Osteoblast (primary cell): ENCODE data around the gene TRERF1. TPM values are rescaled to one million over a fixed set of nuclear protein-coding genes. Genes with fewer than 3 reads are reported as not detected.

ENCODE experiments used
- DNase-seq: peaks from one replicate; pipeline ENCODE4 v3.0.0; 2011; ENCODE audit warnings: low spot score, mixed read lengths; ENCODE audit not compliant: insufficient read length; ENCODE audit errors: missing footprints
- H2AFZ ChIP-seq: 2 replicates; pipeline ENCODE4 v1.6.0; 2011; ENCODE audit warnings: mild to moderate bottlenecking, low read length
- H3K27ac ChIP-seq: 2 replicates; pipeline ENCODE4 v1.5.1; 2011; ENCODE audit warnings: mild to moderate bottlenecking, low read depth, low read length, moderate library complexity
- H3K27me3 ChIP-seq: 2 replicates; pipeline ENCODE4 v1.6.0; 2012; ENCODE audit warnings: mild to moderate bottlenecking, control low read depth, inconsistent platforms, low read length, moderate library complexity; ENCODE audit not compliant: insufficient read depth
- H3K36me3 ChIP-seq: 2 replicates; pipeline ENCODE4 v1.5.1; 2011; ENCODE audit warnings: mild to moderate bottlenecking, low read length, control low read depth, moderate library complexity; ENCODE audit not compliant: insufficient read depth
- H3K4me1 ChIP-seq: 2 replicates; pipeline ENCODE4 v1.5.1; 2011; ENCODE audit warnings: mild to moderate bottlenecking, low read length, control low read depth, moderate library complexity; ENCODE audit not compliant: insufficient read depth
- H3K4me2 ChIP-seq: 2 replicates; pipeline ENCODE4 v1.6.0; 2011; ENCODE audit warnings: mild to moderate bottlenecking, low read length; ENCODE audit not compliant: insufficient read depth
- H3K4me3 ChIP-seq: fragments of 200-600 bp; sonication (generic); 3 replicates; pipeline ENCODE4 v1.5.1; 2012; ENCODE audit warnings: mild to moderate bottlenecking, low read length, inconsistent platforms; ENCODE audit not compliant: insufficient read depth
- H3K79me2 ChIP-seq: 2 replicates; pipeline ENCODE4 v1.6.0; 2012; ENCODE audit warnings: mild to moderate bottlenecking, low read length, control low read depth, inconsistent platforms; ENCODE audit not compliant: insufficient read depth
- H3K9me3 ChIP-seq: 2 replicates; pipeline ENCODE4 v1.5.1; 2011; ENCODE audit warnings: low read depth, low read length, control low read depth
- H4K20me1 ChIP-seq: 2 replicates; pipeline ENCODE4 v1.6.0; 2012; ENCODE audit warnings: mild to moderate bottlenecking, low read length, control low read depth; ENCODE audit not compliant: insufficient read depth
- CTCF ChIP-seq: IDR thresholded peaks from 2 replicates; pipeline ENCODE4 v1.5.1; 2011; ENCODE audit warnings: mild to moderate bottlenecking, low read depth, low read length, moderate library complexity; ENCODE audit errors: extremely low read depth
- total RNA-seq: library from RNA; depleted of rRNA; stranded (reverse); fragments of >200 nt; gene quantifications from 2 replicates; pipeline ENCODE4 v1.2.3, GENCODE V29; 2012

TRERF1 gene
- total RNA-seq, 1 donor = 4.7 TPM

- H3K4me3 ChIP-seq = no peak overlapping the region
- H2AFZ ChIP-seq = no peak overlapping the region
- H3K27ac ChIP-seq = peak overlapping the region; percentile 52
Measured at GRCh38 chr6:42226645-42227143, 225.0 kb downstream of the TRERF1 start.

GRCh38 chr6:42226161-42226611, 225.5 kb downstream of the TRERF1 start:
- Histone ChIP-seq H3K79me2 (no peaks in the 10 kb centered on the region), H3K36me3 (peaks cover 12% of the 10 kb centered on the region), H3K4me2 (peak overlapping the region; percentile 43), H3K9me3 (no peaks in the 10 kb centered on the region), H3K4me3 (no peak overlapping the region), H3K27me3 (no peaks in the 10 kb centered on the region), H4K20me1 (no peaks in the 10 kb centered on the region), H2AFZ (no peak overlapping the region), H3K4me1 (peaks cover 27% of the 10 kb centered on the region), H3K27ac (peak overlapping the region; percentile 52)
- TF ChIP-seq CTCF = no peak
- DNase-seq = peak; percentile 70

More at GRCh38 chr6:42226645-42227143, 225.0 kb downstream of the TRERF1 start:
- H4K20me1 ChIP-seq = no peaks in the 10 kb centered on the region
- peaks cover 12% of the 10 kb centered on the region for H3K36me3 ChIP-seq
- peak; percentile 58 for DNase-seq
- no peak for TF ChIP-seq CTCF
- no peaks in the 10 kb centered on the region for H3K27me3 ChIP-seq
- no peaks in the 10 kb centered on the region for H3K79me2 ChIP-seq
- H3K4me1 ChIP-seq = peaks cover 27% of the 10 kb centered on the region
- no peaks in the 10 kb centered on the region for H3K9me3 ChIP-seq
- peak overlapping the region; percentile 43 for H3K4me2 ChIP-seq

GRCh38 chr6:42225419-42225818, 226.3 kb downstream of the TRERF1 start:
- Histone ChIP-seq H3K27ac (no peak overlapping the region), H3K79me2 (no peaks in the 10 kb centered on the region), H3K4me1 (peaks cover 27% of the 10 kb centered on the region), H2AFZ (no peak overlapping the region), H4K20me1 (no peaks in the 10 kb centered on the region), H3K36me3 (peaks cover 12% of the 10 kb centered on the region), H3K9me3 (no peaks in the 10 kb centered on the region), H3K4me3 (no peak overlapping the region), H3K4me2 (no peak overlapping the region), H3K27me3 (no peaks in the 10 kb centered on the region)
- TF ChIP-seq CTCF = no peak
- no peak for DNase-seq

- no peaks in the 10 kb centered on the region for H4K20me1 ChIP-seq
- H3K36me3 ChIP-seq = peaks cover 12% of the 10 kb centered on the region
- H3K4me3 ChIP-seq = no peak overlapping the region
- DNase-seq = no peak
- no peaks in the 10 kb centered on the region for H3K27me3 ChIP-seq
- no peaks in the 10 kb centered on the region for H3K9me3 ChIP-seq
- no peak for TF ChIP-seq CTCF
- no peak overlapping the region for H3K27ac ChIP-seq
- H2AFZ ChIP-seq = no peak overlapping the region
- H3K4me1 ChIP-seq = peaks cover 27% of the 10 kb centered on the region
- H3K79me2 ChIP-seq = no peaks in the 10 kb centered on the region
- peak overlapping the region; percentile 59 for H3K4me2 ChIP-seq
Measured at GRCh38 chr6:42225029-42225339, 226.7 kb downstream of the TRERF1 start.
